B cell (primary cell): ENCODE measurements around the gene EXOC6B.
"Not testable (repeated sequence)": the region's sequence is repeated elsewhere in the genome, so short reads cannot be mapped to it uniquely, and the experiment has no call there.

Experiments
- CTCF ChIP-seq: fragments of 200-600 bp; IDR thresholded peaks from one replicate; pipeline ENCODE4 v1.8.0; 2022; ENCODE audit warnings: antibody characterized with exemption, mild to moderate bottlenecking
- EZH2 ChIP-seq: IDR thresholded peaks from 2 replicates; pipeline ENCODE4 v1.6.1; 2012; ENCODE audit warnings: borderline replicate concordance, low read depth, mild to moderate bottlenecking, moderate library complexity, low read length; ENCODE audit not compliant: insufficient read depth, poor library complexity, severe bottlenecking

- not testable (repeated sequence) for TF ChIP-seq CTCF, EZH2
Measured at GRCh38 chr2:72421771-72422379, 404.0 kb downstream of the EXOC6B start.
